Adipocyte (in vitro differentiated cells): Measurements from ENCODE around the gene HEATR5B.

Source experiments
- DNase-seq: peaks from one replicate; pipeline ENCODE4 v3.0.0-alpha.2; 2015; ENCODE audit warnings: low read depth
- H3K27me3 ChIP-seq: replicated peaks from 2 replicates; pipeline ENCODE4 v1.7.0; 2013; ENCODE audit warnings: mild to moderate bottlenecking, low read length, moderate library complexity; ENCODE audit not compliant: control insufficient read depth, insufficient read depth
- H3K36me3 ChIP-seq: 2 replicates; pipeline ENCODE4 v1.7.0; 2013; ENCODE audit warnings: low read length, mild to moderate bottlenecking, moderate library complexity; ENCODE audit not compliant: control insufficient read depth, insufficient read depth, severe bottlenecking
- H3K4me1 ChIP-seq: 2 replicates; pipeline ENCODE4 v1.7.0; 2013; ENCODE audit warnings: mild to moderate bottlenecking, low read length, moderate library complexity; ENCODE audit not compliant: control insufficient read depth, insufficient read depth
- H3K4me3 ChIP-seq: 2 replicates; pipeline ENCODE4 v1.7.0; 2013; ENCODE audit warnings: mild to moderate bottlenecking, low read length, moderate library complexity
- H3K9ac ChIP-seq: 2 replicates; pipeline ENCODE4 v1.7.0; 2013; ENCODE audit warnings: mild to moderate bottlenecking, low read length, moderate library complexity
- H3K9me3 ChIP-seq: 2 replicates; pipeline ENCODE4 v1.7.0; 2013; ENCODE audit warnings: mild to moderate bottlenecking, low read length, moderate library complexity; ENCODE audit not compliant: control insufficient read depth

Gene HEATR5B

GRCh38 chr2:37061013-37061711 is 23.0 kb downstream of the HEATR5B start:
- H3K4me3 ChIP-seq: no peak overlapping the region
- H3K27me3 ChIP-seq: no peaks in the 10 kb centered on the region
- no peak for DNase-seq
- no peaks in the 10 kb centered on the region for H3K9me3 ChIP-seq
- H3K36me3 ChIP-seq: peaks cover 90% of the 10 kb centered on the region
- no peak overlapping the region for H3K9ac ChIP-seq
- no peaks in the 10 kb centered on the region for H3K4me1 ChIP-seq

- no peaks in the 10 kb centered on the region for H3K4me1 ChIP-seq
- H3K36me3 ChIP-seq: peaks cover 90% of the 10 kb centered on the region
- no peaks in the 10 kb centered on the region for H3K27me3 ChIP-seq
- no peak overlapping the region for H3K9ac ChIP-seq
- no peak for DNase-seq
- H3K4me3 ChIP-seq: no peak overlapping the region
- no peaks in the 10 kb centered on the region for H3K9me3 ChIP-seq
Measured at GRCh38 chr2:37060446-37060845, 23.7 kb downstream of the HEATR5B start.

- peaks cover 90% of the 10 kb centered on the region for H3K36me3 ChIP-seq
- no peaks in the 10 kb centered on the region for H3K4me1 ChIP-seq
- no peaks in the 10 kb centered on the region for H3K9me3 ChIP-seq
- DNase-seq: no peak
- no peak overlapping the region for H3K9ac ChIP-seq
- H3K4me3 ChIP-seq: no peak overlapping the region
- H3K27me3 ChIP-seq: no peaks in the 10 kb centered on the region
Measured at GRCh38 chr2:37059841-37060240, 24.3 kb downstream of the HEATR5B start.

GRCh38 chr2:37052600-37053332 is 31.4 kb downstream of the HEATR5B start:
- no peak for DNase-seq
- H3K27me3 ChIP-seq: no peaks in the 10 kb centered on the region
- no peaks in the 10 kb centered on the region for H3K4me1 ChIP-seq
- peaks cover 85% of the 10 kb centered on the region for H3K36me3 ChIP-seq
- H3K9me3 ChIP-seq: no peaks in the 10 kb centered on the region
- H3K4me3 ChIP-seq: no peak overlapping the region
- no peak overlapping the region for H3K9ac ChIP-seq

GRCh38 chr2:37039580-37039979 is 44.6 kb downstream of the HEATR5B start:
- DNase-seq: no peak
- H3K4me1 ChIP-seq: peaks cover 9% of the 10 kb centered on the region

GRCh38 chr2:37037771-37038170 is 46.4 kb downstream of the HEATR5B start:
- no peaks in the 10 kb centered on the region for H3K4me1 ChIP-seq
- no peak overlapping the region for H3K4me3 ChIP-seq
- peaks cover 63% of the 10 kb centered on the region for H3K36me3 ChIP-seq
- H3K9ac ChIP-seq: no peak overlapping the region
- DNase-seq: no peak
- no peaks in the 10 kb centered on the region for H3K27me3 ChIP-seq
- no peaks in the 10 kb centered on the region for H3K9me3 ChIP-seq

More at GRCh38 chr2:37039580-37039979, 44.6 kb downstream of the HEATR5B start:
- H3K36me3 ChIP-seq: peaks cover 53% of the 10 kb centered on the region
- H3K4me3 ChIP-seq: no peak overlapping the region
- no peaks in the 10 kb centered on the region for H3K27me3 ChIP-seq
- no peak overlapping the region for H3K9ac ChIP-seq
- no peaks in the 10 kb centered on the region for H3K9me3 ChIP-seq

GRCh38 chr2:37029758-37030157 is 54.4 kb downstream of the HEATR5B start:
- Histone ChIP-seq H3K4me3 (no peak overlapping the region), H3K9me3 (no peaks in the 10 kb centered on the region), H3K36me3 (peaks cover 69% of the 10 kb centered on the region), H3K9ac (no peak overlapping the region), H3K4me1 (peaks cover 10% of the 10 kb centered on the region), H3K27me3 (no peaks in the 10 kb centered on the region)
- DNase-seq: no peak

GRCh38 chr2:37026050-37026449 is 58.1 kb downstream of the HEATR5B start:
- DNase-seq: no peak
- H3K36me3 ChIP-seq: peaks cover 68% of the 10 kb centered on the region

GRCh38 chr2:37020887-37021796 is 63.0 kb downstream of the HEATR5B start:
- peak overlapping the region; percentile 55 for H3K9ac ChIP-seq
- H3K4me3 ChIP-seq: peak overlapping the region; percentile 50
- H3K9me3 ChIP-seq: no peaks in the 10 kb centered on the region
- H3K36me3 ChIP-seq: peaks cover 70% of the 10 kb centered on the region
- H3K27me3 ChIP-seq: no peaks in the 10 kb centered on the region
- DNase-seq: no peak
- peaks cover 20% of the 10 kb centered on the region for H3K4me1 ChIP-seq

More at GRCh38 chr2:37026050-37026449, 58.1 kb downstream of the HEATR5B start:
- no peaks in the 10 kb centered on the region for H3K27me3 ChIP-seq
- no peak overlapping the region for H3K9ac ChIP-seq
- H3K9me3 ChIP-seq: no peaks in the 10 kb centered on the region
- peaks cover 16% of the 10 kb centered on the region for H3K4me1 ChIP-seq
- H3K4me3 ChIP-seq: no peak overlapping the region

- peak; percentile 68 for DNase-seq
- Histone ChIP-seq H3K4me3 (peak overlapping the region; percentile 50), H3K4me1 (peaks cover 20% of the 10 kb centered on the region), H3K36me3 (peaks cover 70% of the 10 kb centered on the region), H3K9ac (no peak overlapping the region), H3K27me3 (no peaks in the 10 kb centered on the region), H3K9me3 (no peaks in the 10 kb centered on the region)
Measured at GRCh38 chr2:37020212-37020886, 63.8 kb downstream of the HEATR5B start.
